AG09309 (cell line): ENCODE data around the gene TSPAN17.

Source experiments
- DNase-seq: peaks from one replicate; pipeline ENCODE4 v3.0.0-alpha.2; 2010; ENCODE audit warnings: low read depth
- H3K4me3 ChIP-seq: 2 replicates; pipeline ENCODE4 v1.5.1; 2011; ENCODE audit warnings: mild to moderate bottlenecking, low read depth, low read length, moderate library complexity; ENCODE audit not compliant: control insufficient read depth
- CTCF ChIP-seq: IDR thresholded peaks from 2 replicates; pipeline ENCODE4 v1.5.1; 2011; ENCODE audit warnings: mild to moderate bottlenecking, low read depth, low read length, inconsistent platforms; ENCODE audit not compliant: insufficient read depth, control insufficient read depth; ENCODE audit errors: missing control alignments

TSPAN17 gene

GRCh38 chr5:176670449-176670848, 23.2 kb downstream of the TSPAN17 start:
- H3K4me3 ChIP-seq, result no peak overlapping the region
- no peak for DNase-seq
- no peak for TF ChIP-seq CTCF

DNA sequence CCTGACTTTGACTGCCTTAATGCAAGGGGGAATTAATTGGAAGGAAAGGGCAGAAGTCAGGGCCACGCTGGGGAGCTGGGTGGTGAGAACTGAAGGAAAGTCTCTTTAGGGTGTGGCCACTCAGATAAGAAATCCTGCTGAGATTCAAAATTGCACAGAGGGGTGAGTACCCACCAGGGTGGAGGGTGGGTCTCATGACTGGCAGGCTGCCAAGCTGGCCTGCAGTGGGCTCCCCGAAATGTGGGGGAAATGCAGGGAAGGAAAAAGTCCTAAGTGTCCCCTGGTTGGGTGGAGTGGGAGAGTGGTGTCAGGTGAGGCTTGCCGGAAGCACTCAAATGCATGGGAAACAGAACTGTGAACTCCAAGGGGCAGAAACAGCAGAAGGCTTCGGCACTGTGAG, 24.1 kb downstream of the TSPAN17 start:
- TF ChIP-seq CTCF, result no peak
- no peak overlapping the region for H3K4me3 ChIP-seq
- DNase-seq, result no peak

- DNase-seq, result no peak
- no peak for TF ChIP-seq CTCF
- H3K4me3 ChIP-seq, result no peak overlapping the region
These were observed 24.8 kb downstream of the TSPAN17 start for GRCh38 chr5:176671890-176672747.

DNA sequence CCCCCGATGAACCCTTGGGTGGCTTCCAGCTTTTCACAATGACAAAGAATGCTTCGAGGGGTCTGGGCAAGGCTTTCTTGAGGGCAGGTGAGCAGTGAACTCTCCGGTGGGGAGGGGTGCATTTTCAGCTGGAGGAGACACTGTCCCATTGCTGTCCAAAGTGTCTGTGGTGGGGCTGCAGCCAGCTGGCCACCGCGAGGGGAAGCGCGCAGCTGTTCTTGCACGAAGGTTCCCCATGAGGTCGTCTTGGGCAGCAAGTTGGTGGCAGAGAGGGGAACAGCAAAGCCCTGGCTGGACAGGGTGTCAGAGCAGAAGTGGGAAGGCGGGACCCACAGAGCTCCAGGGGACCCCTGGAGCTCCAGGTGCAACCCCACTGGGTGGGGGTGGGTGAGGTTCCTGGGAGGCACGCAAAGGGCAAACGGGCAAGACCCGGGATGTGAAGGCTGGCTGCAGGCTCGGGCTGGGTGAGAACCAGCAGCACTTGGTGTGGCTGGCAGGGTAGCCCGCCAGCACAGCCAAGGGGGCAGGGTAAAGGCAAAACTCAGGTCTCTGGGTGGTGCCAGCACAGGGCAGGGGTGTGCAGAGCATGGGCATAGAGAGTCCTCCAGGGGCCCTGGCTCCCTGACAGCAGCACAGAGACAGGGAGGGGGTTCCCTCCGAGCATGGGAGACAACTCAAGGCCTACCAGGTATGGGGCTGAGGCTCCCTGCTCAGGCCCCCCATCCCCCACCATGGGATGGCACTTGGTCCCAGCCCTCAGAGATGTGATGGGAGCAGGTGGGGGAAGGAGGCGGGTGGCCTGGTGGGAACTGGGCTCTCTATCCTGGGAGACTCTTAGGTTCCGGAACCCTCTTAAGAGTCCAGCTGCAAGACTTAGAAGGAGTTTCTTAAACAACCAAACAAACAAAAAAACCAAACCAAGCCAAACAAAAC, 26.6 kb downstream of the TSPAN17 start:
- DNase-seq, result no peak
- H3K4me3 ChIP-seq, result no peak overlapping the region
- no peak for TF ChIP-seq CTCF

- TF ChIP-seq CTCF, result no peak
- no peak overlapping the region for H3K4me3 ChIP-seq
- no peak for DNase-seq
These were observed 27.5 kb downstream of the TSPAN17 start for GRCh38 chr5:176674799-176675198.

DNA sequence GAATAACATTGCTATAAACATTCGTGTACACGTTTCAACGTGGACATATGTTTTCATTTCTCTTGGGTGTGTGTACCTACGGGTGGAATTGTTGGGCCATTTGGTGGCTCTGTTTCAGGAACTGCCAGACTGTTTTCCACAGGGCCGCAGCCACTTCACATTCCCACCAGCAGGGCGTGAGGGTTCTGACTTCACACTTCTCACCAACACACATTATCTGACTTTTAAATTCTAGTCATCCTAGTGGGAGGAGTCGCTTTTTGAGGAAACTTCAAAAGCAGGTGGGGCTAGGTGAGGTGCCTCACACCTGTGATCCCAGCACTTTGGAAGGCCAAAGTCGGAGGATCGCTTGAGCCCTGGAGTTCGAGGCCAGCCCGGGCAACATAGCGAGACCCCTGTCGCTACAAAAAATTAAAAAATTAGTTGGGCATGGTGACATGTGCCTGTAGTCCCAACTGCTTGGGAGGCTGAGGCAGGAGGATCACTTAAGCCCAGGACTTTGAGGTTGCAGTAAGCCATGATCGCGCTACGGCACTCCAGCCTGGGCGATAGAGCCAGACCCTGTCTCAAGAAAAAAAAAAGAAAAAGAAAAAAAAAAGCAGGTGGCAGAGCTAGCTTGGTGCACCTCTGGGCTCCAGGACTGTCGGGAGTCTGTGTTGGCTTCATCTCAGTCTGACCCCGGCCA, 28.5 kb downstream of the TSPAN17 start:
- DNase-seq, result no peak
- peak; percentile 52 for TF ChIP-seq CTCF
- no peak overlapping the region for H3K4me3 ChIP-seq
